Ishikawa (cell line): ENCODE measurements around the gene CD79A.

Experiments used
- CEBPB ChIP-seq: IDR thresholded peaks from 2 replicates; pipeline ENCODE4 v1.6.1; 2012
- CREB1 ChIP-seq: IDR thresholded peaks from 2 replicates; pipeline ENCODE4 v1.6.1; 2012; ENCODE audit warnings: low read depth
- EGR1 ChIP-seq: IDR thresholded peaks from 2 replicates; pipeline ENCODE4 v1.6.1; 2012
- EP300 ChIP-seq: IDR thresholded peaks from 2 replicates; pipeline ENCODE4 v1.6.1; 2012; ENCODE audit warnings: borderline replicate concordance
- FOXM1 ChIP-seq: IDR thresholded peaks from 2 replicates; pipeline ENCODE4 v1.6.1; 2012; ENCODE audit warnings: low read depth, borderline replicate concordance
- MAX ChIP-seq: IDR thresholded peaks from 2 replicates; pipeline ENCODE4 v1.6.1; 2012
- NFIC ChIP-seq: IDR thresholded peaks from 2 replicates; pipeline ENCODE4 v1.6.1; 2012
- RAD21 ChIP-seq: IDR thresholded peaks from 2 replicates; pipeline ENCODE4 v1.6.1; 2012; ENCODE audit warnings: low read depth
- REST ChIP-seq: IDR thresholded peaks from 2 replicates; pipeline ENCODE4 v1.6.1; 2012; ENCODE audit warnings: low read depth, mild to moderate bottlenecking
- TAF1 ChIP-seq: IDR thresholded peaks from 2 replicates; pipeline ENCODE4 v1.6.1; 2012; ENCODE audit warnings: low read depth, mild to moderate bottlenecking
- TCF12 ChIP-seq: IDR thresholded peaks from 2 replicates; pipeline ENCODE4 v1.6.1; 2012; ENCODE audit warnings: low read depth
- TEAD4 ChIP-seq: IDR thresholded peaks from 2 replicates; pipeline ENCODE4 v1.6.1; 2012
- YY1 ChIP-seq: IDR thresholded peaks from 2 replicates; pipeline ENCODE4 v1.6.1; 2012; ENCODE audit warnings: low read depth
- ZBTB7A ChIP-seq: IDR thresholded peaks from 2 replicates; pipeline ENCODE4 v1.6.1; 2012; ENCODE audit warnings: low read depth
- TF ChIP-seq, protein P1 (sequence below): IDR thresholded peaks from 2 replicates; pipeline ENCODE4 v1.6.1; 2012

Gene CD79A

DNA sequence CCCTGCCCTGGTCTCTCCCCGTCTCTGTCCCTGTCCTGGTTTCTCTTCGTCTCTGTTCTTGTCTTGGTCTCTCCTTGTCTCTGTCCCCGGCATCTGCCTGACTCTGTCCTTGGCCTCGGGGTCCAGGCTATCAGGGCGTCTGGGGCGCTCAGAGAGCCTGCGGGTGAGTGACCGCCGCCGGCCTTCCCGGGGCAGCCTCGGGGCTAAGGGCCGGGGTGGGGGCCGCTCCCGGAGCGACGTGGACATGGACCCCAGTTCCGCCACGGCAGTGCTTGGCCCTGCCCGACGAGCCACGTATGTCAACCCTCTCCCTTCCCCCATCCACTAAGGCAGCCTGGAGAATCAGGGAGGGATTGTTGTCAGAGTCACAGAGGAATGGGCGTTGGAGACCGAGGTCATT lies 20.7 kb downstream of the CD79A start:
- TF ChIP-seq TCF12 (no peak), MAX (no peak), TAF1 (no peak), RAD21 (no peak), EGR1 (no peak), EP300 (no peak), CEBPB (no peak)

DNA sequence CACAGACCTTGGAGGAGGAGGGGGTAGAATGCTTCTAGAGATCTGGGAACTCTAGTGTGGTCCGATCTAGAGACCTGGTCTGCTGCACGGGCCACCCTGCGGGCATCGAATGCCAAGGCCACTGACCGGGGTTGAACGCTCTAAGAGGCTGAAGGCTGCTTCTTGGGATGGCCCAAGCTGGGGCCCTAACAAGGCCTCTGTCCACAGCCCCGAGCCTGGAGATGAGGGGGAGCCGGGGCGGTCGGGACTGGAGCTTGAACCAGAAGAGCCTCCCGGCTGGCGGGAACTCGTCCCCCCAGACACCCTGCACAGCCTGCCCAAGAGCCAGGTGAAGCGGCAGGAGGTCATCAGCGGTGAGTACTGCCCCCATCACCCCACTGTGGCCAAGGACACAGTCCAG lies 21.2 kb downstream of the CD79A start:
- no peak for TF ChIP-seq CEBPB
- TF ChIP-seq ZBTB7A = no peak
- no peak for TF ChIP-seq TEAD4
- no peak for TF ChIP-seq EGR1
- no peak for TF ChIP-seq FOXM1
- TF ChIP-seq NFIC = no peak
- TF ChIP-seq YY1 = no peak
- TF ChIP-seq TCF12 = no peak
- TF ChIP-seq CREB1 = no peak
- no peak for TF ChIP-seq EP300
- no peak for TF ChIP-seq REST
- no peak for TF ChIP-seq TAF1

GRCh38 chr19:41901707-41902360 lies 24.8 kb downstream of the CD79A start:
- TF ChIP-seq EP300 = no peak
- no peak for TF ChIP-seq ZBTB7A
- no peak for TF ChIP-seq YY1

DNA sequence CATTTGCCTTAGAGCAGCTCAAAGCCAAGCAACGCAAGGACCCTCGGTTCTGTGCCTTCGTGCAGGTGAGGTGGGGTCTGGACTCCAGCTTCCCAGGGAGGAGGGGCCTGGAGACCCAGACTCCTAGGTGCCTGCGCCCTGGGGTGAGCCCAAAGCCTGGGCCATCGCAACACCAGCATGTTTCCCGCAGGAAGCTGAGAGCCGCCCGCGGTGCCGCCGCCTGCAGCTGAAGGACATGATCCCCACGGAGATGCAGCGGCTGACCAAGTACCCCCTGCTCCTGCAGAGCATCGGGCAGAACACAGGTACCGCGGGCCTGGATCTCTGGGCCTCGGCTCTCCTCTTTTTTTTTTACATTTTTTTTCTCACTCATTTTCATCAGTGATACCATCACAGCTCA lies 25.5 kb downstream of the CD79A start:
- TF ChIP-seq RAD21 (no peak), FOXM1 (no peak), EGR1 (no peak), CREB1 (no peak), NFIC (no peak), ZBTB7A (no peak)

DNA sequence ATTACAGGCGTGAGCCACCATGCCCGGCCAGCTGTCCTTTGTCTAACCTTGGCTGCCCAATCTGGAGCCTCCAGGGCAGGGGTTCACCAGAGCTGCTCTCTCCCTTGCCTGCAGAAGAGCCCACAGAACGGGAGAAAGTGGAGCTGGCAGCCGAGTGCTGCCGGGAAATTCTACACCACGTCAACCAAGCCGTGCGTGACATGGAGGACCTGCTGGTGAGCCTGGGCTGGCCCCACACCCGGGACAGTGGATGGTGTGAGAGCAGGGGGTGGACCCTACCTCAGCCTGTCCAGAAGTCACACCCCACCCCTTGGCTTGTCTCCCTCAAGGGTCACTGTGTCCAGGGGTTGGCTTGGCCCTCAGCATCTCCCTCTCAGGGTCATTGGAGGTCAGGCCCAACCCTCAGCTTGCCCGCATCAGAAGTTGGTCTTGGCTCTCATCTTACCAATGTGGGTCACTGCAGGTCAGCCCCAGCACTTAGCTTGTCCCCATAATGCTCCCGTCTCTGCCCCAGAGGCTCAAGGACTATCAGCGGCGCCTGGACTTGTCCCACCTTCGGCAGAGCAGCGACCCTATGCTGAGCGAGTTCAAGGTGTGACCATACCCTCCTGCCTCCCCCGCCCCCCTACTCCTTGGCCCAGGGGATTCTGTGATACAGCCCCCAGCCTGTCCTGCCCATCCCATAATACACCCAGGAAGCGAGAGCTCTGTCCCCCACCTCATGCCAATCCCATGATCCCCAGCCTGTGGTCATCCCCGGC lies 26.3 kb downstream of the CD79A start:
- no peak for TF ChIP-seq TCF12
- no peak for TF ChIP-seq REST
- TF ChIP-seq FOXM1 = no peak
- TF ChIP-seq NFIC = no peak
- no peak for TF ChIP-seq EGR1
- TF ChIP-seq CREB1 = no peak
- no peak for TF ChIP-seq TEAD4
- no peak for TF ChIP-seq YY1
- no peak for TF ChIP-seq RAD21
- TF ChIP-seq MAX = no peak
- TF ChIP-seq, protein P1, sequence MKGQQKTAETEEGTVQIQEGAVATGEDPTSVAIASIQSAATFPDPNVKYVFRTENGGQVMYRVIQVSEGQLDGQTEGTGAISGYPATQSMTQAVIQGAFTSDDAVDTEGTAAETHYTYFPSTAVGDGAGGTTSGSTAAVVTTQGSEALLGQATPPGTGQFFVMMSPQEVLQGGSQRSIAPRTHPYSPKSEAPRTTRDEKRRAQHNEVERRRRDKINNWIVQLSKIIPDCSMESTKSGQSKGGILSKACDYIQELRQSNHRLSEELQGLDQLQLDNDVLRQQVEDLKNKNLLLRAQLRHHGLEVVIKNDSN = no peak
- TF ChIP-seq CEBPB = no peak
- no peak for TF ChIP-seq TAF1
- TF ChIP-seq EP300 = no peak

- TF ChIP-seq CEBPB (no peak), REST (no peak), CREB1 (no peak), TCF12 (no peak), ZBTB7A (no peak), YY1 (no peak), EGR1 (no peak), TEAD4 (no peak), RAD21 (no peak), MAX (no peak), FOXM1 (no peak), TAF1 (no peak), EP300 (no peak)
- TF ChIP-seq, protein P1 = no peak
Measured at GRCh38 chr19:41904118-41904870, 27.2 kb downstream of the CD79A start.
